NCI-H748 (cell line): ENCODE data around the gene TPPP.
A peak's percentile ranks its signal among the peaks of the same experiment; 100 is the strongest.

Experiments used
- DNase-seq: peaks from one replicate; lab custom pipeline; 2025; ENCODE audit not compliant: unreplicated experiment; lab: John Stamatoyannopoulos, UW

TPPP gene

DNA sequence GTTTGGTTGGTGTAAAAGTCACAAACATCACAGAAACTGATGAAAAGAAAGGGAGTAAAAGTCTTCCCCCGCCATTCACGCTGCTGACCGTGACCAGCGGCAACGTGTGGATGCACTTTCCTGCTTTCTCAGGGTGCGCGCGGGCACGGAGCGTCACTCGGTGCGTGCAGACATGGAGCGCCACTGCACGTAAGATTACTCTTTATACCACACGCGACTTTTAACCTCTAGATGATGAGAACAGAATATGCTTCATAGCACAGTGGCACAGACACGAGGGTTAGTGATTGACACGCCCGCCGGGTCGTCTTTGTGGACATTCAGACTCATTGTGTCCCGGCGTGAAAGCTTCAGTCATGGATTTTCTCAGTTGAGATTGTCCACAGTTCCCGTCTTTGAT is 65.3 kb downstream of the TPPP start:
- DNase-seq = no peak

DNA sequence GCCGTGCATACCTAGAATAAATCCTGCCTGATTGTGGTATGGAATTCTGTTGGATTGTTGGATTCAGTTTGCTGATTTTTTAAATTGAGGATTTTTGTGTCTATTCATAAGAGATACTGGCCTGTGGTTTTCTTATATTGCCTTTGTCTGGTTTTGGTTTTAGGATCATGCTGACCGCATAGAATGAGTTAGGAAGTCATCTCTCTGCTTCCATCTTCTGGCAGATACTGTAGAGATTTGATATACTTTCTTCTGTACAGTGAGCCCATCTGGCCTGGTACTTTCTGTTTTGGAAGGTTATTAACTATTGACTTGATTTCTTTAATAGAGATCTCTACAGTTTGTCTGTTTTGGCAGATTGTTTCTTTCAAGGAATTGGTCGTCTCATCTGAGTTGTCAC is 66.3 kb downstream of the TPPP start:
- DNase-seq = no peak

DNA sequence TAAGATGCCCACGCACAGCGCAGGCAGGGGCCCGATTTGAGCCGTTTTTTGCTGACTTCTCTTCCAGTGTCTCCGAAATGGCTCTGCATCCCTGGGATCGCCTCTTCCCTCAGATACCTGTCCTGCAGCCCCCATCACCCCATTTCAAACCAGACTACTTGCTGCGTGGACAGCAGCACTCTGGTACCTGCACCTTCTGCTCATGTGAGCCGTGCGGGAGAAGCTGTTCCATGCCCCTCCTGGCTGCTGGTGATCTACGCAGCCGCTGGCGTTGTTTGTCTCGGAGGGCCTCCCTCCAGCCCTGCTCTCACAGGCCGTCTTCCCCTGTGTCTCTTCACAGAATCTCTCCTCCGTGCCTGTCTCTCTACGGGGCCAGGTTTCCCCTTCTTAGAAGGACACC is 67.6 kb downstream of the TPPP start:
- no peak for DNase-seq

DNA sequence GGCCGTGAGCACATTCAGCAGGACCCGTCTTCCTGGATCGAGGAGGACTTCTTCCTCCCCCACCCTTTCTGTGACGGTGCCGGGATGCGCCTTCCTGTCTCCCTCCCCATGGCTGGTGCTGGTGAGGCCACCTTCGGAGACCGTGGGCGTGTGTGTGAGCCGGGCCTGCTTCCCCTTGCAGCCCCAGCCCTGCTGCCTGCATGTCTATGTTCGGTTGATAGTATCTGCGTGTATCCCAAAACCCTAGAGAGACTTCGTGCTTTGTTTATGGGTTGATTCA is 68.3 kb downstream of the TPPP start:
- DNase-seq = no peak

DNA sequence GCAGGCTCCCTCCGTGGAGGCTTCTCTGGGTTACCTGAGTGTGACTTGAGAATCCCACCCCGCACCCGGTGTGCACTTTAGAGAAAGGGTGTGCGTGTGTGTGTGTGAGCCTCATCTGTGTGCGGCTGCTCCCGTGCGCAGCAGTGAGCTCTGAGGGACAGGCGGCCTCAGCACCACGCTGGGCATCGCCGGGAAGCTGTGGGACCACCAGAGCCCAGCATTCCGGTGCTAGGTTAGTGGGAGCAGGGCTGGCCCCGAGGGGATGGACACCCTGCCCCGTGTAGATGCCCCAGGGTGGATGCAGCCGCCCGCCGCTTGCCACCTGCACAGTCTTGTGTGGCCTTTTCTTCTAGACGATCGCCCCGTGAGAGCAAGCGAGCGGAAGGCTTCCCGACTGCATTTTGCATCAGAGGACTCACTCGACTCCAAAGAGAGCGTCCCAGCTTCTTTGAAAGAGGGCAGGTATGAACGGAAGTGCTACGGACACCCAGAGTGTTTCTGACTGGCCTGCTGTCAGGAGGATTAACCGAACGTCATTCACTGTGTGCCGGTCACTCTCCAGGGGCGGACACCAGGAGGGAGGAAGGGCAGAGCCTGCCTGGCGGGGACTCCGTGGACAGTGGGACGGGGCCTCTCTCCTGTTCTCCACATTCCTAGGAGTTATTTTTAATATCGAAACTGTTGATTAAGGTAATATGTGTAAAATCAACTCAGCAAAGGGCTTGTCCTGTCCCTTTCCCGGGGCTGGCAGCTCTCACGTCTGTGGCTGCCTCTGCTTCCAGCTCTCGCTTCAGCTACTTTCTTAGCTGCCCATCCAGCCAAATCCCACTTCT is 68.8 kb downstream of the TPPP start:
- DNase-seq = no peak

DNA sequence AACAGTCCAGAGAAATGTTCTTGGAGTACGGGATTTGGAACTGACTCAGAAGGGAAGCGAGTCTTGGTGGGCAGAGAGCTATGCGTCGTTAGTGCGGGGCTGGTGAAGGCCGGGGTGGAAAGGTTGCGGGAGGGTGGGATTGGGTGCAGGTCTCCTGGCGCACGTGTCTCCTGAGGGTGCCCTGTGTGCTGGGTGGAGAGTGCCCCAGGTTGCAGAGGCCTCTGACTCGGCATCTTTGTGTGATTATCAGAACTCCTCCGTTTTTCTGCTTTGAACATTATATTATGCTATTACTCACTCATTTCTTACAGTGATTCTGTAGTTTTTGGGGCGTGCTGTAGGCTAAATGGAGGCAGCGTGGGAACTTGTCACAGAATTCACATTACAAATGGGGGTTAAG is 69.6 kb downstream of the TPPP start:
- DNase-seq = no peak

DNA sequence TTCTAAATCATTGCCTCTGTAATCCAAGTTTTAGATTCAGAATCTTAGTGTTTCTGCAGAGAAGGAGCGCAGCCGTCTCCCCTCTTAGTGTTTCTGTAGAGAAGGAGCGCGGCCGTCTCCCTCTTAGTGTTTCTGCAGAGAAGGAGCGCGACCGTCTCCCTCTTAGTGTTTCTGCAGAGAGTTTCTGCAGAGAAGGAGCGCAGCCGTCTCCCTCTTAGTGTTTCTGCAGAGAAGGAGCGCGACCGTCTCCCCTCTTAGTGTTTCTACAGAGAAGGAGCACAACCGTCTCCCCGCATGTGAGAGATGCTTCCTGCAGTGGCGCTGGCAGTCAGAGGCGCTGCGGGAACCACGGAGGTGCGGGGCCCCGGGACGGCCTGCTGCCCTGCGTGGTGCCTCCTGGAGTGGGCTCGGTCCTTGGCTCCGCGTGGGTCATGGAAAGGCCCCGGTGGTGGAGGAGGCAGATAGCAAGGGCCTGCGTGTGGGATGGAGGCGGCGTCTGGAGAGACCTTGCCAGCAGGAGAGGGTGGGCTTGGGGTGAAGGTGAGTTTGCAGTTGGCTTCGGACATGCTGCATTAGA is 70.1 kb downstream of the TPPP start:
- no peak for DNase-seq

DNA sequence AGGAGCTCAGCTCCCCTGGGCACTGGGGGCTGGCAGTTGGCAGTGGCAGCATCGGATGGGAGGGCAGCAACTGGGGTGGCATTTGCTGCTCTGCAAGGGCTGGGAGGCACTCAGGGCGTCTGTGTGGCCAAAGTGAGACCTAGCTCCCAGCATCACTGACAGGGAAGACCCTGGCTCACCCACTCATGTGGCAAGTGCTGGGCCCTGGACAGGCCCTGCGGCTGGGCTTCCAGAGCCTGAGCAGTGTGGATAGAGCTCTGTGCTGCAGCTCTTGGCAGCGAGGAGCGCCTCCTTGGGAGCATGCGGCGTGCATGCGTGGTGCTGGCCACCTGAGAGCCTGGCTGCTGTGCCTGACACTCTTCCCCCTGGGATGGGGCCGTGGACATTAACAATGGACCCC is 70.8 kb downstream of the TPPP start:
- DNase-seq = peak; percentile 29

DNA sequence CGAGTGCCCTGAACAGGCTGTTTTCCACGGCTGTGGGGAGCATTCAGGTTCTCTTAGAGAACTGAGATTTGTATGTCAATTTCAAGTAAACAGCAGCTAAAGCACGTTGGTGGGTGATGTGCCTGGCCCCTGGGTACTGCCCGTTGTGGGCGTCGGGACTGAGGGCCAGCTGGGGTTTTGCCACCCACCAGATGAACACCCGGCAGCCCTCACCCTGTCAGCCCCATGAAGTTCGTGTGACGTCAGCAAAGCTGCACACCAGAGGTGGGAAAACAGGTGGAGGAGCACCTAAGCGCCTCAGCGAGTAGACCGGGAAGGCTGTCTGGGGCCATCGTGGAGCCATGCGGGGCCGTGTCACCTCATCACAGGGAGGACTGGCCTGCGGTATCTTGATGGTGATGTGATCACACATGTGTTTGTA is 71.8 kb downstream of the TPPP start:
- no peak for DNase-seq

DNA sequence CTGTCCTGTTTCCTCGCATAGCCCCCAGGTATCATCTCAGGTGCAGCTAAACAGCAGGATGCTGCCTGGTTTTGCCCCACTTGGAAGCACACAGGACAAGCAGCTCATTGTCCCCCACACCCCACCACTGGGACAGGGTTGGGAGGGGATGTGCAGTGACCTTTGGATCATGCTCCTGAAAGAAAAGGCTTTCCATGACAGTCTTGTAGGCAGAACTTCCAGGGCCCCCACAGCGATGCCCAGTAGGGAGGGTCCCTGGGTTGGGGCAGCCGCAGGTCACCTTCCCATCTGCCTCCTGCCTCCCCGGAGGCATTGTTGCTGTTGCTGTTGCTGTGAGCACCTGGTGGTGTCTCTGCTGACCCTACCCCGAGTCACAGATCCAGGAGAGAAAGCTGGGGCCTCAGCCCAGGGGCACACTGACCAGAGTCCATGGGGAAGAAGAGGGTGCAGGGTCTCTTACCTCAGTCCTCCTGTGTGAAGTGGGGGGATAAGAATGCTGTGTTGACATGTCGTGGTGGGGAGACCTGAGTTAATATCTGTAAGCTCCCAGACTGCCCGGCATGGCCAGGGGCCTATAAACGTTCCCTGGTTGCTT is 72.5 kb downstream of the TPPP start:
- no peak for DNase-seq

DNA sequence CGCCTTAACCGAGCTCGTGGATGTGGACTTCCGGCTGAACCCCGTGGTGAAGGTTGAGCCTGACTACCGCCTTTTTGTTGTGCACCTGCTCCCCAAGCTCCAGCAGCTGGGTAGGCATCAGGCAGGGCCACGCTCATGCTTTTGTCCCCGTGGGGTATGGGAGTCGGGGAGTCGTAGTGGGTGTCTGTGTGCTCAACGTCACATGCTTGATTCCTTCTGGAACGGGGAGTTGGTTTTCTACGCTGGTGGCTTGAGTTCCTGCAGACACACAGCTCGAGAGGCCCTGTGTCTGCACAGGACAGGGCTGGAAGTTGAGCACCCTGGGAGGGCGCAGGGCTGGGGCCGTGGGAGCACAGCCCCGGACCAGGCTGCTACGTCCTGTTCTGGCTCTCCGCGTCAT is 73.0 kb downstream of the TPPP start:
- no peak for DNase-seq

DNA sequence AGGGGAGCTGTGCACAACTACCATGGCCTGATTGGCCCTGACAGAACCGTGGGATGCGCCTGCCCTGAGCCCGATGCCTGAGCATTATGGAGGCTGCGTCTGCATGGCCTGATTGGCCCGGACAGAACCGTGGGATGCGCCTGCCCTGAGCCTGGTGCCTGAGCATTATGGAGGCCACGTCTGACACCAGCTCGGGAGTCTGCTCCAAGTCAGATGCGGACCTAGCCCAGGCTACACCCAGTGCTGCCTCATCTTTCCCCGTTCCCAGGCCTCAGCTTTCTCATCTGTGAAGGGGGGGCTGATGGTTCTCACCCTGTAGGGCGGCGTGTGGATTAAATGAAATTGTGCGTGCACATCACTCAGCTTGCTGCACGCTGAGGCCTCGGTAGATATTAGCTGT is 73.7 kb downstream of the TPPP start:
- no peak for DNase-seq

DNA sequence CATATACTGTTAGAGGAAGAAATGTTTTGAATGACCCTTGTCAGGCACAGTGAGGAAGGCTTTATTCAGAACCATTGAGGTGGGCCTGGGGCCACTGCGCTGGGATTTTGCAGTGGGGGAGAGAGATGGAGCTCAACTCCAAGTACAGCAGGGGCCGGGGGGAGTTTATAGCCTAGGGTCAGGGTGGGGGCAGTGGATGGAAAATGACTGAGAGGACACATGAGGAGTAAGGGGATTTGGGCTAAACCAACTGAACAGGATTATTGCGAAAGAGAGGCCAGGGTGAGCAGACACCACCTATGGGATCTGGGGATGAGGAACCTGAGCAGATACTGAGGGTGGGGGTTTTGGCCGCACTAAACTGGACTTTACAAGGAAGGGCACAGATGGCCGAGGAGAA is 74.7 kb downstream of the TPPP start:
- no peak for DNase-seq

DNA sequence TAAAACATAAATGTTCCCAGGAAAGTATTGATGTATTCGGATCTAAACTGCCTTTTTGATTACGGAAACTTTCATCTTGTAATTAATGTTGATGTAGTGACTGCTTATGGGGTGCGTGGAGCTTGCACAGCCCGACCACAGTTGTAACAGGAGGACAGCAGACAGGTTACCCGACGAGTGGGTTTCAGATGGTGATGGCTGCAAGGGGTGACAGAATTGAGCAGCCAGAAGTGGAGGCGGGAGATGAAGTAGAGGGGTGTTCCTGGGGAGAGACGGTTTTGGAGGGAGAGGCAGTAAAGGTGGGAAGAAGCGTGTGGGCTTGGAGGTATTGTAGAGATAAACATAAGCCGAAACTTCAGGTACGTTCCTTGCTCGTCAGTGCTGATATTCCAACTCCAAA is 75.3 kb downstream of the TPPP start:
- no peak for DNase-seq

DNA sequence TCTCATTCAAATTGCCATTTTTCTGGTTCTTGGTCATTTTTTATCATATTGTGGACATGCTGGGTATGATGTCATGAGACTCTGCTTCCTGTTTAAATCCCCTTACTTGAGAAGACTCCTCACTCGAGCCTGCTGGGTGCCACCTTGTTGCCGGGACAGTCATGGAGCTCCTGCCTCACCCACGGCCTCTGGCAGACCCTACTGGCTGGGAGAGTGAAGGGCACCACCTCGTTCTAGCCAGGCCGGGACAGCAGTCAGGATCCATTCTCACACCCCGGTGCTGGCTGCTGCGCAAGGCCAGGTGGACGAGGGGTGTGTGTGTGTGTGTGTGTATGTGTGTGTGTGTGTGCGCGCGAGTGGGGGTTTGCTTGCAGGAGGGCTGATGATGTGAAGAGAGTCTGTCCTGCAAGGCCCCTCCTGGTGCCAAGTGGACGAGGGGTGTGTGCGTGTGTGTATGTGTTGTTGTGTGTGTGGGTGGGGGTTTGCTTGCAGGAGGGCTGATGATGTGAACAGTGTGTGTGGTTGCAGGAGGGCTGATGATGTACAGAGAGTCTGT is 76.6 kb downstream of the TPPP start:
- DNase-seq = peak; percentile 39

DNA sequence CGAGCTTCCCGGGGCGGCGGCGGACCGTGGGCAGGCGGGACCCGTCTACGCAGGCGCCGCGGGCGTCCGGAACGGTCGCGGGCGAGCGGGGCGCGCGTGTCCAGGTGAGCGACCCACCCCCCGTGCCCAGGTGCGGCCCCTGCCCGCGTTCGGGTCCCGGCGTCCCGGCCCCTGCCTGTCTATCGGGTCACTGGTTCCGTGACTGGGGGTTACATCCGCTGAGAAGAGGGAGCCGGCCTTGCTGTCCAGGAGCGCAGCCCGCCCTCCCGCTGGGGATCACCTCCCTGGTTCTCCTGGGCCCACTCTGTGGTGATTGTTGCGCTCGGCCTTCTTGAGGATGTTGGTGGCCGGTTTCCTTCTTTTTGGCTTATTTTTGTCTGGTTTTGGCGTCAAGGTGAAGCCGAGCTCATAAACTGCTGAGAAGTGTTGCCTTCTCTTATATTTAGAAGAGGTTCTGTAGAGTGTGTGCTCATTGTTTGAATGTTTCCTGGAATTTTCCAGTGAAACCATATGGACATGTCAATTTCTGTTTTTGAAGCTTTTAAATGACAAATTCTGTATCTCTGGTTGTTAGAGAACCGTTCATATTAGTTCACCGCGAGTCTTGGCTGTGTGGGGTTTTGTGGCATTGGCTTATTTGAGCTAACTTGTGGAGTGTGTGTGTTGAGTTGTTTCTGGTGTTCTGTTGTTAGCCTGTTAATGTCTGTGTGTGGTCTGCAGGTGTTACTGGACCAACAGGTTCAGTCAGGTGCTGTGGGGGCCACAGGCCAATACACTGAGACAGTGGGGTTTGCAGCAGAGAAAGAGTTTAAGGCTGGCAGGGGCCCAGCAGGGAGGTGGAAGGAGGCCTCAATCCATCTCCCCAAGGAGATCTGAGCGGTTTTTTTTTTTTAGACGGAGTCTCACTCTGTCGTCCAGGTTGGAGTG is 80.4 kb downstream of the TPPP start:
- DNase-seq = peak; percentile 70

DNA sequence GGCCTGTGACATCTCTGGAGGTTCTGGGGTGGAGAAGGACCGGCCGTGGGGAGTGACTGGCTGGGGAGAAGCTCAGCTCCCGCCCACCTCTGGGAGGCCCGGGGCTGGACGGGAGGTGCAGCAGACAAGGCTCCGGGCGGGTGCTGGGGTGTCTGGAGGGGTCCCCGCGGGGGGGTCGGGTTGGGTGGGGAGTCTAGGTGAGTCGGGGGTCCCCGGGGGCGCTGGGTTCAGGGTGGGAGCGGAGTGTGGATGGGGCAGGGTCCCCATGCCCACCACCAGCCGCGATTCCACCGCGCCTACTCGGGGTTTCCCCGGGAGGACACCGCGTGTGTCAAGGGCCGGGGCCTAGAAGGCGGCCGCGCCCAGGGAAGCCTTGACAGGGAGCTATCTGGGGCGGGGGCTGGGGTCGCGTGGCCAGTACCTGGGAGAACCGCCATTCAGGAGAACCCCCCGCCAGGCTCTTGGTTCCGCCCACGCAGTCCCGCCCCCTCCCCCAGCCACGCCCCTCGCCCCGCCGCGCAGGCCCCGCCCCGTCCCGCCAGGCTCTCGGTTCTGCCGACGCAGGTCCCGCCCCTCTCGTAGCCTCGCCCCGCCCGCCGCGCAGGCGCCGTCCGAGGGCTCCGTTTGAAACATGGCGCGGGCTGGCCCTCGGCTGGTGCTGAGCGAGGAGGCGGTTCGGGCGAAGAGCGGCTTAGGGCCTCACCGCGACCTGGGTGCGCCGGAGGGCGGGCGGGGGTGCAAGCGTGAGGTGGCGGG is 81.2 kb downstream of the TPPP start, which contains the start of gene CEP72:
Gene CEP72 (plus strand): TSS at position 610 of the 756 bp plus-strand sequence. CDS start 22 bp downstream, at position 632.
- peak; percentile 95 for DNase-seq

DNA sequence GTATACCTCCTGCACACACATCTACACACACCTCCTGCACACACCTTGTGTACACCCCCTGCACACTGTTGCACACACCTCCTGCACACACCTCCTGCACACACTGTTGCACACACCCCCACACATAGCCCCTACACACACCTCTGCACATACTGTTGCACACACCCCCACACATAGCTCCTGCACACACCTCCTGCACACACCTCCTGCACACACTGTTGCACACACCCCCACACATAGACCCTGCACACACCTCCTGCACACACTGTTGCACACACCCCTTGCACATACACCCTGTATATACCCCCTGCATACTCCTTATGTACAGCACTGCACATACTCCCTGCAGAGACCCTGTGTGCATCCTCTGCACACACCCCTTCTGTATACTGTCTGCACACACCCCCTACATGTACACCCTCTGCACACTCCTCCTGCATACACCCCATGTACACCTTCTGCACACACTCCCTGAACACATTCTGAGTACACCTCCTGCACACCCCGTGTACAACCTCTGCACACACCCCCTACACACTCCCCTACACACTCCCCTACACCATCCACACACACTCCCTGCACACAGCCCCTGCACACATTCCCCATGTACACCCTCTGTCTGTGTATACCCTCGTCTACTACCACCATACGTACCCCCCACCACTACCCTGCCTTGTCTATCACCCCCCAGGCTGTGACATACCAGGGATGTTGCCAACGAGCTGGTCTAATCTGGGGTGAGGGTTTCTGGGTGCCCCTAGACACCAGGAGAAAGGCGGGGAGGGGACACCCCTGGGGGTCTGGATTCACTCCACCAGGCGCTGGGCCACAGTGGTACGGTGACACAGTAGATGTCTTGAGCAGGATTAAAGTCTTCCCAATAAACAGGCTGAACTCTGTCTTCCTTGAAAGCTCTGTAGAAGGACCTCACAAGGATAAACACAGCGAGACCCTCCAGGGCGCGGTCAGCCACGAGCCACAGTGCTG is 82.1 kb downstream of the TPPP start:
- DNase-seq = no peak

DNA sequence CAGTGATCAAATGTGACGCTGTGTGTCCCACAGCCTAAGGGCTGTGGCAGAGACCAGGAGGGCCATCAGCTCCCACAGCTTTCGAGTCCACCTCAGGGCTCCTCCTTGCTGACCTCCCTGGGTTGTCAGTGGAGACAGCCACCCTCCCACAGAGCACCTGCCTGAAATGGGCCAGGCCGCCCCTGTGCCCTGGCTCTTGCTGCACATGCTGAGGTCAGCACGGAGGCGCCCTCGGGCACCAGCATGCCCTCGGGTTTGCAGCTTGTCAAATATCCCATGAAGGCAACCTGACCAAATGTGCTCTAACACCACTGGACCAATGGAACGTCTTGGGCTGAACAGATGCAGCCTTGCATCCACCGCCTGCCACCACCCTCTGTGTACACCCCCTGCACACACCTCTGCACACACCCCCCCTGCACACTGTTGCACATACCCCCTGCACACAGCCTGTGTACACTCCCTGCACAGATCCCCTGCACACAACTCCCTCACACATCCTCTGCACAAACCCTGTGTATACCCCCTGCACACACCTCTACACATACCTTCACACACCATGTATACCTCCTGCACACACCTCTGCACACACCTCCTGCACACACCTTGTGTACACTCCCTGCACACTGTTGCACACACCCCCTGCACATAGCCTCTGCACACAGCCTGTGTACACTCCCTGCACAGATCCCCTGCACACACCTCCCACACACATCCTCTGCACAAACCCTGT is 83.0 kb downstream of the TPPP start:
- DNase-seq = no peak
